ENCODE results near the gene TMC1.

Gene TMC1

DNA sequence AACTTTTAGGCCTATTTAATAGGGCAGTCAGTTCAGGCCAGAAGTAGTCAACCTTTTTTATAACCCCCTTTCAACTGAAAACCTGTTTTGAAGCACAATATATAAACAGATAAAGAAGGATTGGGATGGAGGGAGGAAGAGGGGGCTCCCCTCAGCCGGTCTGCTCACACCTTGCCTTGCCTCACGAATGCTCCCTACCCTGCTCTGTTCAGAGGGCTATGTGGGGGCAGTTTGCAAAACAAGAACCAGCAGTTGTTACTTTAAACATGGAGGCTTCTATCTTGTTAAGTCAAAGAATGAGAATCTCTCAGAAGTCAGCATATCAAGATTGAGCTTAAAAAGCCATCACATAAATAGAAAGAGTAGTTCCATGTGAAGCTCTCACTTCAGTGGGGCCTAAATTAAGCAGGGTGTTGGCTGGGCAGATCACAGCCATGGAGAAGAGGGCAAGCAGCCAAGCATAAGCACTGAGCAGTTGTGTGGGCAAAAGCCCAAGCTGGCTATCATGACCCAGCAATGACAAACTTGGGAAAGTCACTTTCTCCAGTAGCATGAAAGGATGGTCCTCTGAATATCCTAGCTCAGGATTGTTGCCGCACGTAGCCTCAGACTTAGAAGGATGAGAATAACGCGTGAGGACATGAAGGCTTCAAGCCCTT is 360.8 kb downstream of the TMC1 start:
- TF ChIP-seq, protein P1, sequence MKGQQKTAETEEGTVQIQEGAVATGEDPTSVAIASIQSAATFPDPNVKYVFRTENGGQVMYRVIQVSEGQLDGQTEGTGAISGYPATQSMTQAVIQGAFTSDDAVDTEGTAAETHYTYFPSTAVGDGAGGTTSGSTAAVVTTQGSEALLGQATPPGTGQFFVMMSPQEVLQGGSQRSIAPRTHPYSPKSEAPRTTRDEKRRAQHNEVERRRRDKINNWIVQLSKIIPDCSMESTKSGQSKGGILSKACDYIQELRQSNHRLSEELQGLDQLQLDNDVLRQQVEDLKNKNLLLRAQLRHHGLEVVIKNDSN (IDR thresholded peaks at IDR 0.05), result no peak
- TF ChIP-seq EP300 (IDR thresholded peaks at IDR 0.05; ENCODE audit: borderline replicate concordance), result no peak

DNA sequence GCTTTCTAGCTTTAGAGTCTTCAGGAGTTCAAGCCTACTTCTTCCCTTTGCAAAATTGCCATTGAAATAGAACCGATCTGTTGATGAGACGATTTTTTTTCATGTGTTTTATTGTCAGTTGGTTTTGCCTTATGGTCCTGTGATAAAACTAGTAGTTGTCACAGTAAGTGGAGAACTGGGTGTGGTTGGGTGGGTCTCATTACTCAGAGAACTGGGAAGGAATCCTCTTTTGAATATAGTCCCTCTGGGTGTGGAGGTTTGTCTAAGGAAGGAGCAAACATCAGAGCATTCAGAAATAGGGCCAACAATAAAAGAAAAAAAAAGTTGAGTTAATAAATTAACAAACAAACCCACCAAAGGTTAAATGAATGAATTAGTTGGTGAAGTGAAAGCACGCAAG is 362.5 kb downstream of the TMC1 start:
- no peak for TF ChIP-seq FOXM1 (IDR thresholded peaks at IDR 0.05; ENCODE audit: borderline replicate concordance, low read depth)
- TF ChIP-seq YY1 (IDR thresholded peaks at IDR 0.05; ENCODE audit: low read depth), result no peak
- no peak for TF ChIP-seq TEAD4 (IDR thresholded peaks at IDR 0.05)

DNA sequence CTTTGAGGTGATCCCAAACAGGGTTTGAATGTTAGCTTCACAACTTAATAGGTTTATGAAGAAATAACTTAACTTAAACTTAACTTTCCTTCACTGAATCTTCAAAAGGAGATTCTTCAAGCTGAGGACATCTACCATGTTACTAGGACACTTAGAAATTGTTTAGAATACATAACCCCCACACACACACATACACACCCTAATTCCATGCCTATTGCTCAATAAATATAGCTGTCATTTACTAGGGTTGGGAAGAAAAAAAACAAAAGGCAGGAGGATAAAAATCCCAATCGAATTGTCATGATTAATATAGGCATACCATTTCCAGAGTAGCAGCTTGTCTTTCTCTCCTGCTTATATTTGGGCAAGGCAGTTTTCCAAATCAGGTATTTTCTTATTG is 363.1 kb downstream of the TMC1 start:
- TF ChIP-seq NFIC (IDR thresholded peaks at IDR 0.05) (no peak), TCF12 (IDR thresholded peaks at IDR 0.05; ENCODE audit: low read depth) (no peak), FOXM1 (IDR thresholded peaks at IDR 0.05; ENCODE audit: borderline replicate concordance, low read depth) (no peak), EP300 (IDR thresholded peaks at IDR 0.05; ENCODE audit: borderline replicate concordance) (no peak), CREB1 (IDR thresholded peaks at IDR 0.05; ENCODE audit: low read depth) (no peak), CEBPB (IDR thresholded peaks at IDR 0.05) (no peak), EGR1 (IDR thresholded peaks at IDR 0.05) (no peak), ZBTB7A (IDR thresholded peaks at IDR 0.05; ENCODE audit: low read depth) (no peak), YY1 (IDR thresholded peaks at IDR 0.05; ENCODE audit: low read depth) (no peak), RAD21 (IDR thresholded peaks at IDR 0.05; ENCODE audit: low read depth) (no peak), TAF1 (IDR thresholded peaks at IDR 0.05; ENCODE audit: low read depth) (no peak), MAX (IDR thresholded peaks at IDR 0.05) (no peak), TEAD4 (IDR thresholded peaks at IDR 0.05) (no peak)
- TF ChIP-seq, protein P2, sequence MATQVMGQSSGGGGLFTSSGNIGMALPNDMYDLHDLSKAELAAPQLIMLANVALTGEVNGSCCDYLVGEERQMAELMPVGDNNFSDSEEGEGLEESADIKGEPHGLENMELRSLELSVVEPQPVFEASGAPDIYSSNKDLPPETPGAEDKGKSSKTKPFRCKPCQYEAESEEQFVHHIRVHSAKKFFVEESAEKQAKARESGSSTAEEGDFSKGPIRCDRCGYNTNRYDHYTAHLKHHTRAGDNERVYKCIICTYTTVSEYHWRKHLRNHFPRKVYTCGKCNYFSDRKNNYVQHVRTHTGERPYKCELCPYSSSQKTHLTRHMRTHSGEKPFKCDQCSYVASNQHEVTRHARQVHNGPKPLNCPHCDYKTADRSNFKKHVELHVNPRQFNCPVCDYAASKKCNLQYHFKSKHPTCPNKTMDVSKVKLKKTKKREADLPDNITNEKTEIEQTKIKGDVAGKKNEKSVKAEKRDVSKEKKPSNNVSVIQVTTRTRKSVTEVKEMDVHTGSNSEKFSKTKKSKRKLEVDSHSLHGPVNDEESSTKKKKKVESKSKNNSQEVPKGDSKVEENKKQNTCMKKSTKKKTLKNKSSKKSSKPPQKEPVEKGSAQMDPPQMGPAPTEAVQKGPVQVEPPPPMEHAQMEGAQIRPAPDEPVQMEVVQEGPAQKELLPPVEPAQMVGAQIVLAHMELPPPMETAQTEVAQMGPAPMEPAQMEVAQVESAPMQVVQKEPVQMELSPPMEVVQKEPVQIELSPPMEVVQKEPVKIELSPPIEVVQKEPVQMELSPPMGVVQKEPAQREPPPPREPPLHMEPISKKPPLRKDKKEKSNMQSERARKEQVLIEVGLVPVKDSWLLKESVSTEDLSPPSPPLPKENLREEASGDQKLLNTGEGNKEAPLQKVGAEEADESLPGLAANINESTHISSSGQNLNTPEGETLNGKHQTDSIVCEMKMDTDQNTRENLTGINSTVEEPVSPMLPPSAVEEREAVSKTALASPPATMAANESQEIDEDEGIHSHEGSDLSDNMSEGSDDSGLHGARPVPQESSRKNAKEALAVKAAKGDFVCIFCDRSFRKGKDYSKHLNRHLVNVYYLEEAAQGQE (IDR thresholded peaks at IDR 0.05; ENCODE audit: low read depth), result no peak
- TF ChIP-seq, protein P1 (IDR thresholded peaks at IDR 0.05), result no peak

All from Ishikawa (cell line).